ENCODE measurements around the gene SCGB1C2.
"Not testable (repeated sequence)": the region's sequence is repeated elsewhere in the genome, so short reads cannot be mapped to it uniquely, and the experiment has no call there.

Gene SCGB1C2

DNA sequence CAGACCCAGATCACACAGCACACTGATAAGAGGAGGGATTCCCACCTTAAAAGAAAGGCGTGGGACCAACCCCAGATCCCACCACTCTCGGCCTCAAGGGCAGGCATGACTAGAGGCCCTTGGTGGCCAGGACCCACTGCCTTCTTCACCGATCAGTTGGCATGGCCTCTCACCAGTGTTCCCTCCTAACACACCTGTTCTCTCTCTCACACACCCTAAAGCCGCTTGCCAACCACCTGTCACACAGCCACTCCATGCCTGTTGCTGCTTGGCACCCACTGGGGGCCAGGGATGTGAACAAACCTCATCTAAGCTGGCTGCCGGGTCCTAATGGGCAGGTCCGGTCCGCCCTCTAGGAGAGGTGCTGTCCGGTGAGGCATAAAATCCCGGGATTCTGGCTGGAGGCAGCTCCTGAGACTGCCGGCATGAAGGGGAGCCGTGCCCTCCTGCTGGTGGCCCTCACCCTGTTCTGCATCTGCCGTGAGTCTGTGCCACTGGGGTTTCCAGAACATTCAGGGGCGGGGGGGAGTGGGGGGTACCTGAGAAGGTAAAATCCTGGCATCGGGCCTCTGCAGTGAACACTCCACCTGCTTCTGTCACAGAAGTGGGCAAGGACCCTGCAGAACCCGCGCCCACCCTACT is at the start of gene SCGB1C2:
SCGB1C2 (plus strand) TSS at position 404 of the 642 bp plus-strand sequence; CDS start at position 426, 22 bp downstream.
- not testable (repeated sequence) for H3K4me1 Mint-ChIP-seq (ENCODE audit: low read depth); H3K4me3 Mint-ChIP-seq; H3K27me3 Mint-ChIP-seq; H3K36me3 Mint-ChIP-seq (ENCODE audit: low read depth); H3K27ac Mint-ChIP-seq; H3K9me3 Mint-ChIP-seq

DNA sequence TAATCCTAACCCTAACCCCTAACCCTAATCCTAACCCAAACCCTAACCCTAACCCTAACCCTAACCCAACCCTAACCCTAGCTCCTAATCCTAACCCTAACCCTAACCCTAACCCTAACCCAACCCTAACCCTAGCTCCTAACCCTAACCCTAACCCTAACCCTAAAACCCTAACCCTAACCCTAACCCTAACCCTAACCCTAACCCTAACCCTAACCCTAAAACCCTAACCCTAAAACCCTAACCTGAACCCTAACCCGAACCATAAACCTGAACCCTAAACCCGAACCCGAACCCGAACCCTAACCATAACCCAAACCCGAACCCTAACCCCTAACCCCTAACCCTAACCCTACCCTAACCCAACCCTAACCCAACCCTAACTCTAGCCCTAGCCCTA is 24.3 kb upstream of the SCGB1C2 start:
- not testable (repeated sequence) for H3K4me1 Mint-ChIP-seq (ENCODE audit: low read depth); H3K9me3 Mint-ChIP-seq; H3K27me3 Mint-ChIP-seq; H3K27ac Mint-ChIP-seq; H3K36me3 Mint-ChIP-seq (ENCODE audit: low read depth); H3K4me3 Mint-ChIP-seq

GRCh38 chr17:118339-118917 is 18.9 kb upstream of the SCGB1C2 start:
- not testable (repeated sequence) for H3K27me3 Mint-ChIP-seq; H3K36me3 Mint-ChIP-seq (ENCODE audit: low read depth); H3K27ac Mint-ChIP-seq; H3K4me1 Mint-ChIP-seq (ENCODE audit: low read depth); H3K4me3 Mint-ChIP-seq; H3K9me3 Mint-ChIP-seq

GRCh38 chr17:133932-134331 is 3.4 kb upstream of the SCGB1C2 start:
- H3K4me1 Mint-ChIP-seq (ENCODE audit: low read depth); H3K27me3 Mint-ChIP-seq; H3K27ac Mint-ChIP-seq; H3K36me3 Mint-ChIP-seq (ENCODE audit: low read depth); H3K4me3 Mint-ChIP-seq; H3K9me3 Mint-ChIP-seq: not testable (repeated sequence)

- not testable (repeated sequence) for H3K4me1 Mint-ChIP-seq (ENCODE audit: low read depth); H3K27ac Mint-ChIP-seq; H3K4me3 Mint-ChIP-seq; H3K27me3 Mint-ChIP-seq; H3K36me3 Mint-ChIP-seq (ENCODE audit: low read depth); H3K9me3 Mint-ChIP-seq
These were observed 3.0 kb upstream of the SCGB1C2 start for GRCh38 chr17:134332-134785.

GRCh38 chr17:135022-135421 is 2.3 kb upstream of the SCGB1C2 start:
- H3K4me1 Mint-ChIP-seq (ENCODE audit: low read depth); H3K9me3 Mint-ChIP-seq; H3K27me3 Mint-ChIP-seq; H3K36me3 Mint-ChIP-seq (ENCODE audit: low read depth); H3K27ac Mint-ChIP-seq; H3K4me3 Mint-ChIP-seq: not testable (repeated sequence)

DNA sequence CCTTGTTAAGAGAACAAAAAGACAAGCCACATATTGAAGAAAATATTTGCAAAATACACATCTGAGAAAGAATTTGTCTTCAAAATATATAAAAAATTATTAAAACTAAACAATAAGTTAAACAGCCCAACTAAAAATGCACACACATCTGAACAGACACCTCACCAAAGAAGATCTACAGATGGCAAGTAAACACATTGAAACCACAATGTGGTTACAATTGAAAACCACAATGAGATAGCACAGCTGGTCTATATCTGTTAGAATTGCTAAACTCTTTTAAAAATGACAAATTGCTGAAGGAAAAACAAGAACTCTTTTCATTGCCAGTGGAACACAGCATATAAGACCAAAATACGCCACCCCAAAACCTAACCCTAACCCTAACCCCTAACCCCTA is 1.5 kb upstream of the SCGB1C2 start:
- not testable (repeated sequence) for H3K4me1 Mint-ChIP-seq (ENCODE audit: low read depth); H3K9me3 Mint-ChIP-seq; H3K36me3 Mint-ChIP-seq (ENCODE audit: low read depth); H3K27me3 Mint-ChIP-seq; H3K27ac Mint-ChIP-seq; H3K4me3 Mint-ChIP-seq

GRCh38 chr17:136531-136930 is 838 bp upstream of the SCGB1C2 start:
- H3K4me1 Mint-ChIP-seq (ENCODE audit: low read depth); H3K27ac Mint-ChIP-seq; H3K9me3 Mint-ChIP-seq; H3K36me3 Mint-ChIP-seq (ENCODE audit: low read depth); H3K27me3 Mint-ChIP-seq; H3K4me3 Mint-ChIP-seq: not testable (repeated sequence)

DNA sequence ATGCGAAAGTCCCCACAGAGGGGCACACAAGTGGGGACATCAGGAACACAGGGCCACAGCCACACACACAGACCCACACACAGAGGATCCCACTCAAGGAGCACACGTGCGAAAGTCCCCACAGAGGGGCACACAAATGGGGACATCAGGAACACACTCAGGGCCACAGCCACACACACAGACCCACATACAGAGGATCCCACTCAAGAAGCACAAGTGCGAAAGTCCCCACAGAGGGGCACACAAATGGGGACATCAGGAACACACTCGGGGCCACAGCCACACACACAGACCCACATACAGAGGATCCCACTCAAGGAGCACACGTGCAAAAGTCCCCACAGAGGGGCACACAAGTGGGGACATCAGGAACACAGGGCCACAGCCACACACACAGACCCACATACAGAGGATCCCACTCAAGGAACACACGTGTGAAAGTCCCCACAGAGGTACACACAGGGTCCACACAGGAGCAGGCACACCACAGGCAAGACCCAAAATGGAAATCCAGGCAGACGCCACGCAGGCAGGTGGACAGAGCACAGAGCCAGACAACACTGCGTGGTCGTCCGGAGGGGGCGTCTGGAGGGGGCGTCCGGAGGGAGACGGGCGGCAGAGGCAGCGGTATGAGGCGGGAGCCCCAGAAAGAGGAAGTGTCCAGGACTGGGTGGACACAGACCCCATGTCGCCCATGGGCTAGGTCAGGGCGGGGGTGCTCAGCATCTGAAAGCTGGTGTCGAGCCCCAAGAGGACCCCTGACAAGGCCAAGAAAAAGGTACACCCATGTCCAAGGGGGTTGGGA is 2.2 kb downstream of the SCGB1C2 start:
- H3K4me3 Mint-ChIP-seq; H3K9me3 Mint-ChIP-seq; H3K4me1 Mint-ChIP-seq (ENCODE audit: low read depth); H3K36me3 Mint-ChIP-seq (ENCODE audit: low read depth); H3K27me3 Mint-ChIP-seq; H3K27ac Mint-ChIP-seq: not testable (repeated sequence)

DNA sequence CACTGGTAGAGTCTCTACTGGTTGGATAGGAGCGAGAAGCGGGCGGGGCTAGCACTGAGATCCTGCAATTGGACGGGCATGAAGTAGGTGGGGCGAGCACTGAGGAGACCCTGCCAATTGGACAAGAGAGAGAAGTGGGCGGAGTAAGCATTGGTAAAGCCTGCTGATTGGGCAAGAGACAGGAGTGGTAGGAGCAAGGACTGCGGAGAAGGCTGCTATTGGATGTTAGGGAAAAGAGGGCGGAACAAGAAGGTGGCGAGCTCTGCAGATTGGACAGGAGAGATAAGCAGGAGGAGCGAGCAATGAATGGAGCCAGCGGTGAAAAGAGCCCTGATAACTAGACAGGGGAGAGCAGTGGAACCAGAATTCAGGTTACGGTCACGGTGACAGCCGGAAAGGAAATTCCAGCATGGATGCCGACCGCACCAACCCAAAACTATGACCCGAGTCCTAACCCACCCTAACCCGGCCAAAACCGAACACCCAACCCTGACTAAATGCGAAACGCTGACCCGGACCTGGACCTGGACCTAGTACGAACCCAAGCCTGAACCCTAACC is 4.8 kb downstream of the SCGB1C2 start:
- Mint-ChIP-seq H3K4me1 (ENCODE audit: low read depth) (no peaks in the 10 kb centered on the region), H3K4me3 (no peak overlapping the region), H3K36me3 (ENCODE audit: low read depth) (no peaks in the 10 kb centered on the region), H3K27ac (no peak overlapping the region), H3K27me3 (peaks cover 5% of the 10 kb centered on the region), H3K9me3 (no peaks in the 10 kb centered on the region)

DNA sequence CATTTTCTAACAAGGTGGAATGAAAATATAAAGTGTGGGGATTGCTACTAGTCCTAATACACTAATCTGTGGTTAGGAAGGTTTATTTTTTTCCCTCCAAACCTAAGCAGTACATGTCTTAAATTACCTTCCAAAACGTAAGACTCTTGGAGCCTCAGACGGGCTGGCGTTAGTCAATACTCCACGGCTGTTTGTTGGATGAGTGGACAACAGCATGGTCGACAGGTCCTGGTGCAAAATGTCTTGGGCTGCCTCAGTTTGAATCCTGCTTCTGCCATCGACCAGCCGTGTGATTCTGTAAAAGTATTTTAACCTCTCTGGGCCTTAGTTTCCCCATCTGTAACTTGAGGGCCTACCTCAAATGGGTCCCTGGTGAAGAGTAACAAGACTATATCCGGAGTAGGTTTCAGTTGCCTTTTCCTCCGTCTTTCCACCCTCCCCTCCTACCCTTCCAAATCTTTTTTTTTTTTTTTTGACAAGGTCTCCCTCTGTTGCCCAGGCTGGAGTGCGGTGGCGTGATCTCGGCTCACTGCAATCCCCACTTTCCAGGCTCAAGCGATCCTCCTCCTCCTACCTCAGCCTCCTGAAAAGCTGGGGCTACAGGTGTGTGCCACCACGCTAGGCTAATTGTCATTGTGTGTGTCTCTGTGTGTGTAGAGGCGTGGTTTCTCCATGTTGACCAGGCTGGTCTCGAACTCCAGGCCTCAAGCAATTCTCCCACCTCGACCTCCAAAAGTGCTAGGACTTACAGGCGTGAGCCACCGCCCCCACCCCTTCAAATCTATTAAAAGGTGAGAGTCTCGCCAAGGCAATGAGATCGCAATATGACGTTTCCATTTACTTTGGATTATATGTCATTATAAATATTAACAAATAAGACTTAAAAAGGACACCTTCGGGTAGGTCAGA is 5.8 kb downstream of the SCGB1C2 start:
- H3K4me3 Mint-ChIP-seq: no peak overlapping the region
- no peaks in the 10 kb centered on the region for H3K4me1 Mint-ChIP-seq (ENCODE audit: low read depth)
- H3K27ac Mint-ChIP-seq: no peak overlapping the region
- H3K36me3 Mint-ChIP-seq (ENCODE audit: low read depth): no peaks in the 10 kb centered on the region
- no peaks in the 10 kb centered on the region for H3K9me3 Mint-ChIP-seq
- peaks cover 5% of the 10 kb centered on the region for H3K27me3 Mint-ChIP-seq

DNA sequence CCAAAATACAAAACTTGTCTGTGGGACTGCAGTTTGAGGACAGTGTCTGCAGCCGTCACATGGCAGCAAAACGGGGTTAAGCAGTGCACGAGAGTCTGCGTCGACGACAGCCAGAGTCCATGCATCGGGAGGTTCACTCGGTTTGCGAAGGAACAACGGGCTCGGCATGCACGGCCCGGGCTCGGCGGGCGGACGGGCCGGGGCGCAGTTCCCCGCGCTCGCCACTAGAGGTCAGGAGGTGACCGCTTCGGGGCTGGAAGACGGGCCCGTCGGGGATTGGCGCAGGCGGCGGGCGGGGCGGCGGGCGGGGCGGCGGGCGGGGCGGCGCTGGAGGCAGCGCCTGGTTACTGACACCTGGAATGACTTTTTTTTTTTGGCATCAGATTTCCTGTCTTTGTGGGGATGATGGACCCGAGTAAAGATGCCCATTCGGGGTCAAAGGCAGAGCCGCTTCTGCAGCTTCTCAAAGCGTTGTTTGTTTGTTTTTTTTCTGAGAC is 6.5 kb downstream of the SCGB1C2 start:
- Mint-ChIP-seq H3K9me3 (no peaks in the 10 kb centered on the region), H3K4me1 (ENCODE audit: low read depth) (no peaks in the 10 kb centered on the region), H3K4me3 (no peak overlapping the region), H3K36me3 (ENCODE audit: low read depth) (no peaks in the 10 kb centered on the region), H3K27ac (no peak overlapping the region), H3K27me3 (peaks cover 5% of the 10 kb centered on the region)

DNA sequence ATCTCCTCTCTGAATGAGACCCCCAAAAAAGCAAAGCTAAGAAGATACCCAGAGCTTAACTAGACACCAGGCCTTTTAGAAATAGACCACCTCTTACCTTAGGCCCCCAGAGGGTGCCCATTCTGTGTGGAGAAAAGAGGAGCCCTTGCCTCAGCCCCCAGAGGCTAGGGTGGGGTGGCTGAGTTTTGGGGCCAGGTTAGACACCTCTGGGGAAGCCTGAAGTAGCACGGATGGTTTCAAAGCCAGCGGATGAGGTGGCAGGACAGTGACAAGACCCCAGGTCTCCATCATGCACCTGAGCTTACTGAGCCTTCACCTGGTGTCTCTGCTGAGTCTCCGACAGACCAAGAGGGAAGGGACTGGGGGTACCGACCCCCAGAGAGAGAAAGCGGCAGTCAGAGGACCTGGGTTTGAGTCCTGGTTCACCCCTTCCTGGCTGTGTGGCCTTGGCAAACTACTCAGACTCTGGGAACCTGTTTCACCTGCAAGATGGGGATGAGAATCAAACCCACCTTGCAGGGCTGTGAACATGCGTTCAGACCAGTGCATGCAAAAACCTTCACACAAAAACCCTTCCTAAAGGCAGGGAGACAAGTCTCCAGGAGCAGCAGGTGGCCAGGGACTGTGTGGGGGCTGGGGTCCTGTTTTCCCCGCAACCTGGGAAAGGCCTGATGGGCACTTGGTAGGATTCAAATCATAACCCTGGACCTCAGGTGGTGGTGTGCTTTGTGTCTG is 7.7 kb downstream of the SCGB1C2 start:
- Mint-ChIP-seq H3K9me3 (no peaks in the 10 kb centered on the region), H3K4me1 (ENCODE audit: low read depth) (no peaks in the 10 kb centered on the region), H3K36me3 (ENCODE audit: low read depth) (no peaks in the 10 kb centered on the region), H3K4me3 (no peak overlapping the region), H3K27me3 (peaks cover 5% of the 10 kb centered on the region), H3K27ac (no peak overlapping the region)

All from stimulated activated naive CD8-positive, alpha-beta T cell treated with anti-CD3 and anti-CD28 coated beads, Interleukin-15, Interleukin-2, amounts not matched to agents 100 ng/mL and 50 ng/mL, for 24 hours (primary cell).